Measurements from ENCODE around the gene CPT2. TPM values are rescaled to one million over a fixed set of nuclear protein-coding genes. Genes with fewer than 3 reads are reported as not detected.

Gene CPT2
- total RNA-seq = 39.3 TPM
- long read RNA-seq, transcript CPT2-201 (5 exons, 3,094 nt) = major isoform, 104 of 139 reads
- long read RNA-seq, transcript CPT2-207 (5 exons, 2,643 nt) = minor isoform, 11 of 139 reads
- long read RNA-seq, partial matches to known transcripts = 21 of 139 reads
- long read RNA-seq, other reads (novel, unspliced or antisense) = 0 of 139 reads

GRCh38 chr1:53196485-53197290 is at the start of gene CPT2:
TSS of gene CPT2 (plus strand) at chr1:53196824. CDS start at chr1:53196944, 120 bp downstream.
- ATAC-seq (ENCODE audit: poor library complexity) = peak; percentile 97
- peak; percentile 98 for DNase-seq
- intact Hi-C loops (cut with DNase I) = no loop called here

- intact Hi-C loops (cut with DNase I) = no loop called here
- ATAC-seq (ENCODE audit: poor library complexity) (no peak), DNase-seq (no peak)
These were observed 49.5 kb upstream of the CPT2 start for GRCh38 chr1:53147174-53147573.

GRCh38 chr1:53148123-53148522 is 48.5 kb upstream of the CPT2 start:
- no peak for DNase-seq
- ATAC-seq (ENCODE audit: poor library complexity) = no peak
- intact Hi-C loops (cut with DNase I) = no loop called here

GRCh38 chr1:53153752-53154151 is 42.9 kb upstream of the CPT2 start:
- intact Hi-C loops (cut with DNase I) = no loop called here
- DNase-seq (no peak), ATAC-seq (ENCODE audit: poor library complexity) (no peak)

GRCh38 chr1:53154859-53155438 is 41.7 kb upstream of the CPT2 start:
- ATAC-seq (ENCODE audit: poor library complexity) = no peak
- intact Hi-C loops (cut with DNase I) = no loop called here
- DNase-seq = no peak

GRCh38 chr1:53155534-53155933 is 41.1 kb upstream of the CPT2 start:
- intact Hi-C loops (cut with DNase I) = no loop called here
- ATAC-seq (ENCODE audit: poor library complexity) (no peak), DNase-seq (no peak)

GRCh38 chr1:53155945-53156344 is 40.7 kb upstream of the CPT2 start:
- intact Hi-C loops (cut with DNase I) = no loop called here
- no peak for DNase-seq
- no peak for ATAC-seq (ENCODE audit: poor library complexity)

GRCh38 chr1:53156783-53157182 is 39.8 kb upstream of the CPT2 start:
- no peak for ATAC-seq (ENCODE audit: poor library complexity)
- intact Hi-C loops (cut with DNase I) = no loop called here

GRCh38 chr1:53158900-53159299 is 37.7 kb upstream of the CPT2 start:
- ATAC-seq (ENCODE audit: poor library complexity) = no peak
- DNase-seq = no peak
- intact Hi-C loops (cut with DNase I) = no loop called here

More at GRCh38 chr1:53156783-53157182, 39.8 kb upstream of the CPT2 start:
- no peak for DNase-seq

GRCh38 chr1:53160924-53161378 is 35.7 kb upstream of the CPT2 start:
- intact Hi-C loops (cut with DNase I) = no loop called here
- ATAC-seq (ENCODE audit: poor library complexity) = no peak
- DNase-seq = no peak

- intact Hi-C loops (cut with DNase I) = no loop called here
- no peak for DNase-seq
- no peak for ATAC-seq (ENCODE audit: poor library complexity)
These were observed 34.0 kb upstream of the CPT2 start for GRCh38 chr1:53162621-53163020.

- intact Hi-C loops (cut with DNase I) = no loop called here
- no peak for DNase-seq
- ATAC-seq (ENCODE audit: poor library complexity) = no peak
These were observed 33.3 kb upstream of the CPT2 start for GRCh38 chr1:53163291-53163768.

- DNase-seq = no peak
- intact Hi-C loops (cut with DNase I) = no loop called here
- no peak for ATAC-seq (ENCODE audit: poor library complexity)
These were observed 31.1 kb upstream of the CPT2 start for GRCh38 chr1:53165408-53165961.

- ATAC-seq (ENCODE audit: poor library complexity) = no peak
- intact Hi-C loops (cut with DNase I) = no loop called here
- no peak for DNase-seq
These were observed 30.3 kb upstream of the CPT2 start for GRCh38 chr1:53166366-53166765.

GRCh38 chr1:53166912-53167311 is 29.7 kb upstream of the CPT2 start:
- no peak for DNase-seq
- ATAC-seq (ENCODE audit: poor library complexity) = no peak
- intact Hi-C loops (cut with DNase I) = no loop called here

- intact Hi-C loops (cut with DNase I) = no loop called here
- ATAC-seq (ENCODE audit: poor library complexity) = peak; percentile 19
- no peak for DNase-seq
These were observed 24.0 kb upstream of the CPT2 start for GRCh38 chr1:53172426-53173128.

GRCh38 chr1:53174971-53175913 is 21.4 kb upstream of the CPT2 start:
- intact Hi-C loops (cut with DNase I) = no loop called here
- no peak for ATAC-seq (ENCODE audit: poor library complexity)
- no peak for DNase-seq
